ENCODE data around the gene ACSL3. TPM values are rescaled to one million over a fixed set of nuclear protein-coding genes. Genes with fewer than 3 reads are reported as not detected.

The ACSL3 gene
- total RNA-seq, 1 donor from 2014 or later = 66.9 TPM

DNA sequence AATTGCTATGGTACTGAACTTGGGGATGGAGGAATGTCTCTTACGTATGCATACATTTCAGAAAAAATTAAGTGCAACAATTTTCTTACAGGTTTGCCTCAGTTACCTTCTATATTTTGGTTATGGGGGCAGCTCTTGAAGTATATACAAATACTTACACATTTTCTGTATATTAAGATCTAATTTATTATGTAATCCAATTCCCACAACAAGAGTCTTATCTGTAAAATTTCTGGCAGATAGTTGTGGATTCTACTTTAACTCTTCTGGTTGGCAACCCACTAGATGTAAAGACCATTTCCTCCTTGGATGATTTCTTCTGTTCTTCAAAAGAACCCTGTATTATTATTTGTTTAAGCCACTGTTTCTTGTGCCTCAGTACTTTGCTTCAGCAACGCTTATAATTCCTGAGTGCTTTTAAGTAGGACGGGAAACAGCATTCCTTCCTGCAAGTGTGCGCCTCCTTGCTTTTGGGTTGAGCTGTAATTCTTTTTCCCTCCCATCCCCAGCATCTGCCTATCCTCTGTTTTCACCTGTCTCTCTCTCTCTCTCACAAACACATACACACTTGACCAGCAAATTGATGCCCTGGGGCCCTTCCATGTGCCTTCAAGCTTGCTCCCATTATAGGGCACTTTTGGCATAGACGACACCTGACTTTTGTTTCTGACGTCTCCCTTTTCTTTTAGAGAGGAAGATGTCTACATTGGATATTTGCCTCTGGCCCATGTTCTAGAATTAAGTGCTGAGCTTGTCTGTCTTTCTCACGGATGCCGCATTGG is 61.4 kb downstream of the ACSL3 start:
- H3K9me3 Mint-ChIP-seq (ENCODE audit: low read depth) = no peaks in the 10 kb centered on the region
- no peak overlapping the region for H3K27ac Mint-ChIP-seq
- TF ChIP-seq, protein P1, sequence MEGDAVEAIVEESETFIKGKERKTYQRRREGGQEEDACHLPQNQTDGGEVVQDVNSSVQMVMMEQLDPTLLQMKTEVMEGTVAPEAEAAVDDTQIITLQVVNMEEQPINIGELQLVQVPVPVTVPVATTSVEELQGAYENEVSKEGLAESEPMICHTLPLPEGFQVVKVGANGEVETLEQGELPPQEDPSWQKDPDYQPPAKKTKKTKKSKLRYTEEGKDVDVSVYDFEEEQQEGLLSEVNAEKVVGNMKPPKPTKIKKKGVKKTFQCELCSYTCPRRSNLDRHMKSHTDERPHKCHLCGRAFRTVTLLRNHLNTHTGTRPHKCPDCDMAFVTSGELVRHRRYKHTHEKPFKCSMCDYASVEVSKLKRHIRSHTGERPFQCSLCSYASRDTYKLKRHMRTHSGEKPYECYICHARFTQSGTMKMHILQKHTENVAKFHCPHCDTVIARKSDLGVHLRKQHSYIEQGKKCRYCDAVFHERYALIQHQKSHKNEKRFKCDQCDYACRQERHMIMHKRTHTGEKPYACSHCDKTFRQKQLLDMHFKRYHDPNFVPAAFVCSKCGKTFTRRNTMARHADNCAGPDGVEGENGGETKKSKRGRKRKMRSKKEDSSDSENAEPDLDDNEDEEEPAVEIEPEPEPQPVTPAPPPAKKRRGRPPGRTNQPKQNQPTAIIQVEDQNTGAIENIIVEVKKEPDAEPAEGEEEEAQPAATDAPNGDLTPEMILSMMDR (IDR thresholded peaks at IDR 0.05; ENCODE audit: unreplicated experiment) = no peak
- no peak for DNase-seq (ENCODE audit: low spot score, unreplicated experiment)
- H3K27me3 Mint-ChIP-seq = no peaks in the 10 kb centered on the region
- H3K4me1 Mint-ChIP-seq (ENCODE audit: low read depth) = no peaks in the 10 kb centered on the region
- no peak overlapping the region for H3K4me3 Mint-ChIP-seq (ENCODE audit: low read depth)
- peaks cover 10% of the 10 kb centered on the region for H3K36me3 Mint-ChIP-seq (ENCODE audit: insufficient read depth)

DNA sequence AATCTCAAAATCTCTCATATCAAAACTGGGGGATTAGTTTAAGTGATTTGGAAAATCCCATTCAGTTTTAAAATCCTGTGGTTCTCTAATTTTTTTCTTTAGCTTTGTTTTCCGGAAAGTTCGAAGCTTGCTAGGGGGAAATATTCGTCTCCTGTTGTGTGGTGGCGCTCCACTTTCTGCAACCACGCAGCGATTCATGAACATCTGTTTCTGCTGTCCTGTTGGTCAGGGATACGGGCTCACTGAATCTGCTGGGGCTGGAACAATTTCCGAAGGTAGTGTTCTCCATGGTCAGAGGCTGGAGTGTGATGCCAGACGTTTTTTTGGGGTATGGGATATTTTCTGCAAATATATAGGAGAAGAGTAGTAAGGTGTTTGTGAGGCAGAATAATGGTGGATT is 66.1 kb downstream of the ACSL3 start:
- H3K36me3 Mint-ChIP-seq (ENCODE audit: insufficient read depth) = peaks cover 20% of the 10 kb centered on the region
- DNase-seq (ENCODE audit: low spot score, unreplicated experiment) = no peak
- peak overlapping the region; percentile 42 for H3K27ac Mint-ChIP-seq
- TF ChIP-seq, protein P1 (IDR thresholded peaks at IDR 0.05; ENCODE audit: unreplicated experiment) = no peak
- no peak overlapping the region for H3K4me3 Mint-ChIP-seq (ENCODE audit: low read depth)
- H3K4me1 Mint-ChIP-seq (ENCODE audit: low read depth) = no peaks in the 10 kb centered on the region
- H3K27me3 Mint-ChIP-seq = no peaks in the 10 kb centered on the region
- no peaks in the 10 kb centered on the region for H3K9me3 Mint-ChIP-seq (ENCODE audit: low read depth)

DNA sequence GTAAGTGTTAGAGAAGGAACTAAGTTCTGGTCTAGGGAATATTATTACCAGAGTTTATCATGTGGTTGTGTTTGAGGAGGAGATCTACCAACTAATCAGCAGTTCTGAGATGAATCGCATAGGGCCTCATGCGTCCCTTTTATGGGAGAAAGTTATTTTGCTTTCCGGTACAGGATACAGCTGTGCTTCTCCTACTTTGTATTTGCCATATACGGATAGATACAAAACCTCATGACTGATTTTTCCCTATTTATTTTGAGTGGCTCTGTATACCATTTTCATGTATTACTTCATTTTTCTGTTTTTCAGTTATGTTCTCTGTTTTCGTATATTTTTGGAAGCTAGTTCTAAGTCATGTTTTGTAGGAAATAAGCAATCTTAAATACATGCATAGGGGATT is 66.8 kb downstream of the ACSL3 start:
- H3K9me3 Mint-ChIP-seq (ENCODE audit: low read depth) = no peaks in the 10 kb centered on the region
- no peak overlapping the region for H3K4me3 Mint-ChIP-seq (ENCODE audit: low read depth)
- no peak for DNase-seq (ENCODE audit: low spot score, unreplicated experiment)
- H3K36me3 Mint-ChIP-seq (ENCODE audit: insufficient read depth) = peaks cover 19% of the 10 kb centered on the region
- H3K27me3 Mint-ChIP-seq = no peaks in the 10 kb centered on the region
- H3K27ac Mint-ChIP-seq = no peak overlapping the region
- H3K4me1 Mint-ChIP-seq (ENCODE audit: low read depth) = no peaks in the 10 kb centered on the region
- TF ChIP-seq, protein P1 (IDR thresholded peaks at IDR 0.05; ENCODE audit: unreplicated experiment) = no peak

DNA sequence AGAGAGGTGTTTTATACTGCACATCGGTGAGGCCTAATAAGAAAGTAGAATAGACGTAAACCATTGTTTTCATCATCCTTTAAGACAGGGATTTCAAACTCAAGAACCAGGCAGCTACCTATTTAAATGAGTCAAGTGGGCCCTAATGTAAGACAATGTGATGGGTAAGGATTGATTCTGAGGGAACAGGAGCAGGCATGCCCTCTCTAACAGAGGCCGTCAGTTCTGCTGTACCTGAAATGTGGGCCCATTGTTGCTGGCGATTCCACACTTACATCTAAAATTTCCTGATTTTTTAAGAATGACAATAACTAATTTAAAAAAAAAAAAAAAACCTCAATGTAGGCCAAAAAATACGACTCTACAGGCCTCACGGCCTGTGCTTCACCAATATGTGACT is 67.5 kb downstream of the ACSL3 start:
- DNase-seq (ENCODE audit: low spot score, unreplicated experiment) = no peak
- H3K27ac Mint-ChIP-seq = no peak overlapping the region

DNA sequence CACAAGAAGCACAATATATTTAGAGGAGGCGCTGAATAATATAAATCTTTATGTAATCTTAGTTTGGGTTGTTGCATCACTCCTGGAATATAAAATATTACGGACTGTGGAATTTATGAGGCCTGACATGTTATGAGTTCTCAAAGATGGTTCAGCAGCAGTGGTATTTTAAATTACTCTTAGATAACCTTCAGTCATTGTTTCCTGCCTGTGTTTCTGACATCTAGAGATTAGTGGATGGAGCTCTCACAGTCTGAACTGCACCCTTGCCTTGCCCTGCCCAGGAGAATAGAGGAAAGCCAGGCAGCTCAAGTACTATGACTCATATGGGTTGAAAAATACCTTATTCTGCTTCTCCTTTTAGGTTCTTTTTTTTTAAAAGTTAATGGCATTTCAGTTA is 70.0 kb downstream of the ACSL3 start:
- H3K27ac Mint-ChIP-seq = no peak overlapping the region
- TF ChIP-seq, protein P1 (IDR thresholded peaks at IDR 0.05; ENCODE audit: unreplicated experiment) = no peak
- no peaks in the 10 kb centered on the region for H3K4me1 Mint-ChIP-seq (ENCODE audit: low read depth)
- no peaks in the 10 kb centered on the region for H3K9me3 Mint-ChIP-seq (ENCODE audit: low read depth)
- no peaks in the 10 kb centered on the region for H3K27me3 Mint-ChIP-seq
- H3K36me3 Mint-ChIP-seq (ENCODE audit: insufficient read depth) = peaks cover 26% of the 10 kb centered on the region
- no peak for DNase-seq (ENCODE audit: low spot score, unreplicated experiment)
- H3K4me3 Mint-ChIP-seq (ENCODE audit: low read depth) = no peak overlapping the region

More for the DNA sequence above, 67.5 kb downstream of the ACSL3 start:
- H3K27me3 Mint-ChIP-seq = no peaks in the 10 kb centered on the region
- peaks cover 20% of the 10 kb centered on the region for H3K36me3 Mint-ChIP-seq (ENCODE audit: insufficient read depth)
- H3K9me3 Mint-ChIP-seq (ENCODE audit: low read depth) = no peaks in the 10 kb centered on the region
- H3K4me3 Mint-ChIP-seq (ENCODE audit: low read depth) = no peak overlapping the region
- TF ChIP-seq, protein P1 (IDR thresholded peaks at IDR 0.05; ENCODE audit: unreplicated experiment) = no peak
- no peaks in the 10 kb centered on the region for H3K4me1 Mint-ChIP-seq (ENCODE audit: low read depth)

All from progenitor cell of endocrine pancreas (in vitro differentiated cells).